ENCODE results near the gene EN1. TPM values are rescaled to one million over a fixed set of nuclear protein-coding genes. Genes with fewer than 3 reads are reported as not detected.
A peak's percentile ranks its signal among the peaks of the same experiment; 100 is the strongest.

EN1 gene
- total and polyA plus RNA-seq, 2 of the 13 experiments (the other 11 are each of a cell fraction or from before 2014, with no cell fraction given) = not detected

GRCh38 chr2:118853129-118853640 is 5.7 kb upstream of the EN1 start:
- DNase-seq (ENCODE audit: low spot score) = no peak
- BruUV-seq (replicated peaks) = no TSS peak
- Histone ChIP-seq H3K9me3 (ENCODE audit: low read length) (no peaks in the 10 kb centered on the region), H3K4me3 (replicated peaks in 1 of 3; ENCODE audit: insufficient read depth in 1 of 3, low read depth in 2 of 3, low read length in 3 of 3) (no peak overlapping the region), H3K27ac (ENCODE audit: extremely low read length, insufficient read depth, low read length) (no peak overlapping the region), H3K36me3 (replicated peaks in 1 of 2; ENCODE audit: control insufficient read depth in 1 of 2, insufficient read depth in 2 of 2, low read length in 2 of 2) (no peaks in the 10 kb centered on the region; a peak in 1 of 5 replicates), H3K27me3 (ENCODE audit: control insufficient read depth in 1 of 2, insufficient read depth in 2 of 2, low read length in 2 of 2) (peaks cover 19 to 95% of the 10 kb centered on the region in 2 experiments), H3K4me2 (ENCODE audit: low read depth, low read length) (no peak overlapping the region), H3K9ac (ENCODE audit: insufficient read depth, low read depth, low read length) (no peak overlapping the region), H3K4me1 (ENCODE audit: insufficient read depth, low read length) (no peaks in the 10 kb centered on the region), H4K20me1 (ENCODE audit: insufficient read depth, low read length) (no peaks in the 10 kb centered on the region), H3K79me2 (ENCODE audit: insufficient read depth, low read length) (no peaks in the 10 kb centered on the region), H2AFZ (ENCODE audit: low read length) (no peak overlapping the region)
- ATAC-seq = no peak
- FAIRE-seq = no peak
- ChIA-PET CTCF (ENCODE audit: low intra/inter-chr PET ratio, low total read pairs) (no interaction called here), POLR2A (no interaction called here)
- in situ Hi-C loops (cut with HindIII; ENCODE audit: extremely low pct_ligation_motif_present, low pct_unique_long_range_greater_than_20kb) (loop anchor here (10.0 kb wide), 1 partner anchor 808 kb away; no protein-coding TSS in a partner anchor), intact Hi-C loops (cut with micrococcal nuclease; ENCODE audit: unreplicated experiment) (no loop called here)
- TF ChIP-seq ADNP (CRISPR knock-in tag; IDR thresholded peaks at IDR 0.05) = no peak
- TF ChIP-seq EZH2 (conservative IDR thresholded peaks at IDR 0.05; ENCODE audit: low read depth, low read length) = 0 out of 2 replicates have a peak, but pooled peaks have one; percentile 53
- WGBS (ENCODE audit: low lambda C conversion rate) = 44% methylated on average over 25 of the region's 25 CpGs

- in situ Hi-C loops (cut with HindIII; ENCODE audit: extremely low pct_ligation_motif_present, low pct_unique_long_range_greater_than_20kb) (loop anchor here (10.0 kb wide), 1 partner anchor 808 kb away; no protein-coding TSS in a partner anchor), intact Hi-C loops (cut with micrococcal nuclease; ENCODE audit: unreplicated experiment) (no loop called here)
- DNase-seq (ENCODE audit: low spot score) = no peak
- Histone ChIP-seq H3K27ac (ENCODE audit: extremely low read length, insufficient read depth, low read length) (no peak overlapping the region), H3K4me2 (ENCODE audit: low read depth, low read length) (no peak overlapping the region), H3K79me2 (ENCODE audit: insufficient read depth, low read length) (no peaks in the 10 kb centered on the region), H3K4me3 (replicated peaks in 1 of 3; ENCODE audit: insufficient read depth in 1 of 3, low read depth in 2 of 3, low read length in 3 of 3) (no peak overlapping the region), H2AFZ (ENCODE audit: low read length) (no peak overlapping the region), H3K27me3 (ENCODE audit: control insufficient read depth in 1 of 2, insufficient read depth in 2 of 2, low read length in 2 of 2) (peaks cover 17 to 97% of the 10 kb centered on the region in 2 experiments), H3K4me1 (ENCODE audit: insufficient read depth, low read length) (no peaks in the 10 kb centered on the region), H3K36me3 (replicated peaks in 1 of 2; ENCODE audit: control insufficient read depth in 1 of 2, insufficient read depth in 2 of 2, low read length in 2 of 2) (no peaks in the 10 kb centered on the region; a peak in 1 of 5 replicates), H4K20me1 (ENCODE audit: insufficient read depth, low read length) (no peaks in the 10 kb centered on the region), H3K9ac (ENCODE audit: insufficient read depth, low read depth, low read length) (no peak overlapping the region), H3K9me3 (ENCODE audit: low read length) (no peaks in the 10 kb centered on the region)
- peak; percentile 98 for TF ChIP-seq EZH2 (conservative IDR thresholded peaks at IDR 0.05; ENCODE audit: low read depth, low read length)
- TF ChIP-seq ZNF800 (CRISPR knock-in tag; IDR thresholded peaks at IDR 0.05) = peak; percentile 87; the same call in 1 of the 2 replicates
- TF ChIP-seq CREB1 (IDR thresholded peaks at IDR 0.05) = no peak
- TF ChIP-seq CREB1 (CRISPR knock-in tag; IDR thresholded peaks at IDR 0.05) = no peak
- ATAC-seq = peak; percentile 22; the same call in 2 of the 3 replicates
- WGBS (ENCODE audit: low lambda C conversion rate) = 11% methylated on average over 29 of the region's 31 CpGs
- no TSS peak for BruUV-seq (replicated peaks)
- ChIA-PET POLR2A (no interaction called here), CTCF (ENCODE audit: low intra/inter-chr PET ratio, low total read pairs) (no interaction called here)
- no peak for FAIRE-seq
Observed at GRCh38 chr2:118852605-118853128, 5.2 kb upstream of the EN1 start.
